Left lung (tissue), 10 donors: ENCODE data around the gene GORASP2. TPM values are rescaled to one million over a fixed set of nuclear protein-coding genes. Genes with fewer than 3 reads are reported as not detected.

Experiments used
- ATAC-seq: fragments of 200-7000 bp; cut with Tn5 transposase; one replicate; pipeline ENCODE4 v1.9.1; 2020; ENCODE audit warnings: moderate library complexity
- DNase-seq, 4 donors: peaks; one replicate each; pipeline ENCODE4 v3.0.0-alpha.2; 2013 to 2020
- H3K27ac ChIP-seq, 2 donors: fragments of 200-600 bp; sonication (generic) in 1 of 2; one replicate each; pipeline versions ENCODE4 v1.5.0 to v1.8.0; 2020 to 2021
- H3K27me3 ChIP-seq, 2 donors: fragments of 200-600 bp; sonication (generic) in 1 of 2; one replicate each; pipeline versions ENCODE4 v1.5.0 to v1.8.0; 2020 to 2021
- H3K36me3 ChIP-seq, 2 donors: fragments of 200-600 bp; sonication (generic) in 1 of 2; one replicate each; pipeline versions ENCODE4 v1.5.0 to v1.8.0; 2020 to 2021
- H3K4me1 ChIP-seq, 2 donors: fragments of 200-600 bp; one replicate each; pipeline ENCODE4 v1.8.0; 2021
- H3K4me3 ChIP-seq, 2 donors: fragments of 200-600 bp; sonication (generic) in 1 of 2; one replicate each; pipeline versions ENCODE4 v1.5.0 to v1.8.0; 2020 to 2021; ENCODE audit warnings: mild to moderate bottlenecking in 1 of 2
- H3K9me3 ChIP-seq, 2 donors: fragments of 200-600 bp; sonication (generic) in 1 of 2; one replicate each; pipeline versions ENCODE4 v1.5.0 to v1.8.0; 2020 to 2021
- CTCF ChIP-seq, 2 donors: fragments of 200-600 bp; sonication (generic) in 1 of 2; IDR thresholded peaks; one replicate each; pipeline versions ENCODE4 v1.5.0 to v1.8.0; 2021; ENCODE audit warnings: antibody characterized with exemption in 2 of 2
- intact Hi-C, 2 donors: fragments of 100-400 bp; cut with DNase I; formaldehyde crosslinking; loops; one replicate each; pipeline versions ENCODE4 v1.11.2 to v1.14.2; 2022
- polyA plus RNA-seq, 6 donors: library from polyadenylated mRNA; unstranded; fragments of 120-200 nt; gene quantifications; one replicate each; pipeline ENCODE4 v1.2.1, GENCODE V29; 2013; ENCODE audit not compliant: insufficient read length in 6 of 6
- total RNA-seq, 2 donors: library from RNA; stranded (reverse); fragmentation: NEBNext Ultra II Directional; extraction: Animal tissue kit (Norgen Biotek cat#: 25700); gene quantifications; one replicate each; pipeline ENCODE4 v1.2.1, GENCODE V29; 2021
- donor health status: DM: no; HTN: yes; CAD: no.
- donor health status: DM: no; HTN: no; CAD: no.

GORASP2 gene
- total and polyA plus RNA-seq, 8 donors, result 67.6 to 93.1 (median 79.5) TPM

GRCh38 chr2:170972296-170973224 lies 43.5 kb downstream of the GORASP2 start:
- DNase-seq (no peak), ATAC-seq (no peak)
- Histone ChIP-seq H3K27me3 (peaks cover 0 to 23% of the 10 kb centered on the region in 2 donors), H3K4me3 (peak overlapping the region in 1 of 2 donors; percentile 55), H3K9me3 (no peaks in the 10 kb centered on the region), H3K4me1 (peaks cover 0 to 17% of the 10 kb centered on the region in 2 donors), H3K36me3 (peaks cover 0 to 8% of the 10 kb centered on the region in 2 donors), H3K27ac (no peak overlapping the region)
- TF ChIP-seq CTCF (IDR thresholded peaks at IDR 0.05), result no peak
- intact Hi-C loops, result loop anchor here in 1 of 2 donors (5.0 to 10.0 kb wide), 2 partner anchors 182 to 445 kb away; no protein-coding TSS in a partner anchor

GRCh38 chr2:170973225-170973491 lies 44.1 kb downstream of the GORASP2 start:
- peaks cover 0 to 2% of the 10 kb centered on the region in 2 donors for H3K36me3 ChIP-seq
- peak overlapping the region in 1 of 2 donors; percentile 55 for H3K4me3 ChIP-seq
- intact Hi-C loops, result loop anchor here in 1 of 2 donors (5.0 to 10.0 kb wide), 2 partner anchors 182 to 444 kb away; no protein-coding TSS in a partner anchor
- H3K27me3 ChIP-seq, result peaks cover 0 to 23% of the 10 kb centered on the region in 2 donors
- ATAC-seq (no peak), DNase-seq (no peak)
- TF ChIP-seq CTCF (IDR thresholded peaks at IDR 0.05), result no peak
- H3K4me1 ChIP-seq, result peaks cover 0 to 17% of the 10 kb centered on the region in 2 donors
- no peaks in the 10 kb centered on the region for H3K9me3 ChIP-seq
- no peak overlapping the region for H3K27ac ChIP-seq

- Histone ChIP-seq H3K4me1 (peaks cover 0 to 17% of the 10 kb centered on the region in 2 donors), H3K9me3 (no peaks in the 10 kb centered on the region), H3K27ac (peak overlapping the region; percentile 65 to 72), H3K27me3 (peaks cover 0 to 23% of the 10 kb centered on the region in 2 donors), H3K4me3 (peak overlapping the region; percentile 55 to 78), H3K36me3 (no peaks in the 10 kb centered on the region)
- intact Hi-C loops, result loop anchor here in 1 of 2 donors (5.0 to 10.0 kb wide), 2 partner anchors 181 to 444 kb away; no protein-coding TSS in a partner anchor
- TF ChIP-seq CTCF (IDR thresholded peaks at IDR 0.05), result peak; percentile 92 to 98
- DNase-seq, result peak; percentile 82 to 96 (median 90)
- ATAC-seq, result peak; percentile 99
Observed at GRCh38 chr2:170973492-170974303, 44.6 kb downstream of the GORASP2 start.

- Histone ChIP-seq H3K27ac (no peak overlapping the region), H3K36me3 (no peaks in the 10 kb centered on the region), H3K9me3 (no peaks in the 10 kb centered on the region), H3K27me3 (peaks cover 0 to 23% of the 10 kb centered on the region in 2 donors), H3K4me3 (peak overlapping the region; percentile 55 to 78), H3K4me1 (peaks cover 0 to 17% of the 10 kb centered on the region in 2 donors)
- DNase-seq (peak in 1 of 4 donors; percentile 24), ATAC-seq (peak; percentile 50)
- TF ChIP-seq CTCF (IDR thresholded peaks at IDR 0.05), result no peak
- intact Hi-C loops, result loop anchor here in 1 of 2 donors (5.0 to 10.0 kb wide), 2 partner anchors 180 to 443 kb away; no protein-coding TSS in a partner anchor
Observed at GRCh38 chr2:170974304-170974993, 45.4 kb downstream of the GORASP2 start.
